ENCODE data around the gene MTA2.
A peak's percentile ranks its signal among the peaks of the same experiment; 100 is the strongest.
"Not testable (repeated sequence)": the region's sequence is repeated elsewhere in the genome, so short reads cannot be mapped to it uniquely, and the experiment has no call there.

The MTA2 gene

GRCh38 chr11:62592146-62592815 is 9.4 kb downstream of the MTA2 start:
- no peak for DNase-seq

- DNase-seq = peak; percentile 98
Measured at GRCh38 chr11:62591448-62592145, 10.1 kb downstream of the MTA2 start, which contains the start of gene TUT1. Gene TUT1, minus strand, starts transcription at chr11:62591523. Its CDS starts 38 bp downstream, at chr11:62591485.

GRCh38 chr11:62588966-62589637 is 12.6 kb downstream of the MTA2 start:
- no peak for DNase-seq

GRCh38 chr11:62585356-62585755 is 16.3 kb downstream of the MTA2 start:
- not testable (repeated sequence) for DNase-seq

GRCh38 chr11:62581735-62582134 is 19.9 kb downstream of the MTA2 start:
- not testable (repeated sequence) for DNase-seq

- no peak for DNase-seq
Measured at GRCh38 chr11:62580959-62581715, 20.5 kb downstream of the MTA2 start.

- DNase-seq = no peak
Measured at GRCh38 chr11:62579252-62579651, 22.4 kb downstream of the MTA2 start.

GRCh38 chr11:62578541-62578940 is 23.1 kb downstream of the MTA2 start:
- no peak for DNase-seq

GRCh38 chr11:62577046-62577714 is 24.5 kb downstream of the MTA2 start:
- DNase-seq = no peak

- no peak for DNase-seq
Measured at GRCh38 chr11:62575837-62576236, 25.8 kb downstream of the MTA2 start.

- DNase-seq = no peak
Measured at GRCh38 chr11:62575156-62575555, 26.5 kb downstream of the MTA2 start.

- no peak for DNase-seq
Measured at GRCh38 chr11:62574363-62575071, 27.1 kb downstream of the MTA2 start.

- peak; percentile 99 for DNase-seq
Measured at GRCh38 chr11:62573592-62574362, 27.9 kb downstream of the MTA2 start, which contains the start of gene EEF1G. Gene EEF1G, minus strand, starts transcription at chr11:62573891. Its CDS starts 49 bp downstream, at chr11:62573842.

- no peak for DNase-seq
Measured at GRCh38 chr11:62573006-62573591, 28.6 kb downstream of the MTA2 start.

- DNase-seq = no peak
Measured at GRCh38 chr11:62572431-62572830, 29.2 kb downstream of the MTA2 start.

GRCh38 chr11:62571493-62571892 is 30.2 kb downstream of the MTA2 start:
- not testable (repeated sequence) for DNase-seq

- DNase-seq = not testable (repeated sequence)
Measured at GRCh38 chr11:62570903-62571302, 30.8 kb downstream of the MTA2 start.

GRCh38 chr11:62569611-62570010 is 32.1 kb downstream of the MTA2 start:
- no peak for DNase-seq

- no peak for DNase-seq
Measured at GRCh38 chr11:62567018-62567633, 34.5 kb downstream of the MTA2 start.

GRCh38 chr11:62566247-62566646 is 35.4 kb downstream of the MTA2 start:
- DNase-seq = no peak

All from NCI-H748 treated with DMSO at 0.1 percent for 48 hours (cell line).